HEK293 (cell line): ENCODE results near the gene SYT2.

Experiments used
- CTCF ChIP-seq: fragments of 450-650 bp; formaldehyde crosslinking; IDR thresholded peaks from 2 replicates; pipeline ENCODE4 v1.5.1; 2016; ENCODE audit warnings: missing biosample characterization, missing genetic modification characterization
- ZNF560 ChIP-seq: fragments of 450-650 bp; formaldehyde crosslinking; IDR thresholded peaks from 2 replicates; pipeline ENCODE4 v1.5.1; 2017; ENCODE audit warnings: missing biosample characterization, missing genetic modification characterization, borderline replicate concordance
- ZNF768 ChIP-seq: fragments of 450-650 bp; formaldehyde crosslinking; IDR thresholded peaks from 2 replicates; pipeline ENCODE4 v1.5.1; 2018; ENCODE audit warnings: missing biosample characterization, mild to moderate bottlenecking, missing genetic modification characterization

DNA sequence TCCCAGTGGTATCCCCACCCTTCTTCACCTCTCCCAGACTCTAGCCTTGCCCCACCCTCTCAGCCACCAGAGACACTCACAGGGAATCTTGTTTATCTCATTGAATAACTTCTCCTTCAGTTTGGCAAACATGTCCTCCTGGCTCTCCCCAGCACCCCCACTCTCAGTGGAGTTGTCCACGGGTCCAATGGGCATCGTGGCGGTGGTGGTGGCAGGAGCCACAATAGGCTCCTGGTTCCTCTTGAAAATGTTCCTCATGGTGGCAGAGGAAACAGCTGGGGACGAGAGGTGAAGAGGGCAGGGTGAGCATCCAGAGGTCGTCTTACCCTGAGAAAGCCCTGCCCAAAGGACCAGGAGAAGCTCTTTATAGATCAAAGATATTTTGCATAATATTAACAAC, 104.7 kb downstream of the SYT2 start:
- TF ChIP-seq ZNF768, result no peak
- TF ChIP-seq CTCF, result no peak
- no peak for TF ChIP-seq ZNF560 (tag by site-specific recombination)
